Astrocyte (in vitro differentiated cells and primary cell): ENCODE data around the gene PRKCE. TPM values are rescaled to one million over a fixed set of nuclear protein-coding genes. Genes with fewer than 3 reads are reported as not detected.

ENCODE experiments used
- DNase-seq: peaks from one replicate; pipeline ENCODE4 v3.0.0-alpha.2; 2010; ENCODE audit warnings: low read depth
- FAIRE-seq: peaks from 2 replicates; lab custom pipeline; 2011; peaks lifted over from hg19 to GRCh38; lab: Jason Lieb, UNC
- H2AFZ ChIP-seq: 2 replicates; pipeline ENCODE4 v1.6.0; 2012; ENCODE audit warnings: low read depth, low read length, inconsistent platforms
- H3K27ac ChIP-seq: 2 replicates; pipeline ENCODE4 v1.5.1; 2011; ENCODE audit warnings: low read depth, low read length, inconsistent platforms
- H3K27me3 ChIP-seq: 2 replicates; pipeline ENCODE4 v1.6.0; 2011; ENCODE audit warnings: low read length, inconsistent platforms; ENCODE audit not compliant: insufficient read depth
- H3K36me3 ChIP-seq: 2 replicates; pipeline ENCODE4 v1.5.1; 2011; ENCODE audit warnings: low read length, inconsistent platforms; ENCODE audit not compliant: insufficient read depth
- H3K4me1 ChIP-seq: 2 replicates; pipeline ENCODE4 v1.5.1; 2011; ENCODE audit warnings: low read length, inconsistent platforms; ENCODE audit not compliant: insufficient read depth
- H3K4me2 ChIP-seq: 2 replicates; pipeline ENCODE4 v1.6.0; 2012; ENCODE audit warnings: low read length, inconsistent platforms
- H3K4me3 ChIP-seq: 2 replicates; pipeline ENCODE4 v1.5.1; 2011; ENCODE audit warnings: low read depth, mild to moderate bottlenecking, low read length, inconsistent platforms; ENCODE audit not compliant: insufficient read depth
- H3K79me2 ChIP-seq: 2 replicates; pipeline ENCODE4 v1.6.0; 2012; ENCODE audit warnings: mild to moderate bottlenecking, low read length, inconsistent platforms; ENCODE audit not compliant: insufficient read depth
- H3K9ac ChIP-seq: 2 replicates; pipeline ENCODE4 v1.6.0; 2012; ENCODE audit warnings: mild to moderate bottlenecking, low read length, inconsistent platforms
- H3K9me3 ChIP-seq: 2 replicates; pipeline ENCODE4 v1.5.1; 2012; ENCODE audit warnings: low read depth, mild to moderate bottlenecking, low read length, inconsistent platforms; ENCODE audit not compliant: insufficient read depth
- H4K20me1 ChIP-seq: 2 replicates; pipeline ENCODE4 v1.6.0; 2012; ENCODE audit warnings: low read length, inconsistent platforms; ENCODE audit not compliant: insufficient read depth
- H3K27ac Mint-ChIP-seq: one replicate; pipeline ENCODE4 v1.8.0; 2021; ENCODE audit warnings: mild to moderate bottlenecking, mixed read lengths; ENCODE audit not compliant: unreplicated experiment
- H3K27me3 Mint-ChIP-seq: one replicate; pipeline ENCODE4 v1.8.0; 2021; ENCODE audit warnings: low read depth, mixed read lengths; ENCODE audit not compliant: unreplicated experiment
- H3K36me3 Mint-ChIP-seq: one replicate; pipeline ENCODE4 v1.8.0; 2021; ENCODE audit warnings: low read depth, mixed read lengths; ENCODE audit not compliant: unreplicated experiment
- H3K4me1 Mint-ChIP-seq: one replicate; pipeline ENCODE4 v1.8.0; 2021; ENCODE audit warnings: low read depth, mixed read lengths; ENCODE audit not compliant: unreplicated experiment
- H3K4me3 Mint-ChIP-seq: one replicate; pipeline ENCODE4 v1.8.0; 2021; ENCODE audit warnings: mild to moderate bottlenecking, moderate library complexity, mixed read lengths; ENCODE audit not compliant: unreplicated experiment
- H3K9me3 Mint-ChIP-seq: one replicate; pipeline ENCODE4 v1.8.0; 2021; ENCODE audit warnings: mild to moderate bottlenecking, mixed read lengths; ENCODE audit not compliant: unreplicated experiment
- CTCF ChIP-seq: IDR thresholded peaks from 2 replicates; pipeline ENCODE4 v1.5.1; 2011; ENCODE audit warnings: low read depth, mild to moderate bottlenecking, inconsistent platforms, low read length, moderate library complexity; ENCODE audit not compliant: insufficient read depth
- EZH2 ChIP-seq: IDR thresholded peaks from 2 replicates; pipeline ENCODE4 v1.6.1; 2012; ENCODE audit warnings: mild to moderate bottlenecking, low read length, inconsistent platforms; ENCODE audit not compliant: insufficient read depth
- total RNA-seq: library from RNA; stranded (reverse); gene quantifications from 2 replicates; pipeline ENCODE4 v1.2.1, GENCODE V29; 2021

The PRKCE gene
- total RNA-seq, 1 donor from 2014 or later: 12.8 TPM

GRCh38 chr2:45725731-45726130, 74.3 kb downstream of the PRKCE start:
- Histone ChIP-seq H3K9ac (no peak overlapping the region), H3K4me2 (no peak overlapping the region), H3K36me3 (no peaks in the 10 kb centered on the region), H3K9me3 (no peaks in the 10 kb centered on the region), H4K20me1 (peaks cover 10% of the 10 kb centered on the region), H3K27ac (no peak overlapping the region), H3K27me3 (no peaks in the 10 kb centered on the region), H3K79me2 (no peaks in the 10 kb centered on the region), H3K4me1 (peaks cover 3% of the 10 kb centered on the region), H2AFZ (no peak overlapping the region), H3K4me3 (no peak overlapping the region)
- FAIRE-seq (no peak), DNase-seq (no peak)
- TF ChIP-seq EZH2: no peak
- no peak for TF ChIP-seq CTCF
- Mint-ChIP-seq H3K9me3 (no peaks in the 10 kb centered on the region), H3K4me1 (peaks cover 3% of the 10 kb centered on the region), H3K27me3 (peaks cover 5% of the 10 kb centered on the region), H3K27ac (no peak overlapping the region), H3K36me3 (peaks cover 8% of the 10 kb centered on the region), H3K4me3 (no peak overlapping the region)

GRCh38 chr2:45726188-45726587, 74.7 kb downstream of the PRKCE start:
- Histone ChIP-seq H2AFZ (no peak overlapping the region), H3K4me1 (peaks cover 3% of the 10 kb centered on the region), H3K9me3 (no peaks in the 10 kb centered on the region), H3K9ac (no peak overlapping the region), H3K4me2 (no peak overlapping the region), H3K27me3 (no peaks in the 10 kb centered on the region), H3K79me2 (no peaks in the 10 kb centered on the region), H4K20me1 (peaks cover 14% of the 10 kb centered on the region), H3K4me3 (no peak overlapping the region), H3K36me3 (no peaks in the 10 kb centered on the region), H3K27ac (no peak overlapping the region)
- FAIRE-seq (no peak), DNase-seq (no peak)
- no peak for TF ChIP-seq CTCF
- TF ChIP-seq EZH2: no peak
- Mint-ChIP-seq H3K27ac (no peak overlapping the region), H3K36me3 (peaks cover 8% of the 10 kb centered on the region), H3K4me3 (no peak overlapping the region), H3K9me3 (no peaks in the 10 kb centered on the region), H3K27me3 (peaks cover 5% of the 10 kb centered on the region), H3K4me1 (peaks cover 3% of the 10 kb centered on the region)

- no peaks in the 10 kb centered on the region for H3K9me3 Mint-ChIP-seq
- H3K27me3 Mint-ChIP-seq: peaks cover 5% of the 10 kb centered on the region
- no peak for FAIRE-seq
- no peaks in the 10 kb centered on the region for H3K9me3 ChIP-seq
- H4K20me1 ChIP-seq: peaks cover 17% of the 10 kb centered on the region
- no peak overlapping the region for H3K4me3 Mint-ChIP-seq
- no peak overlapping the region for H2AFZ ChIP-seq
- no peak overlapping the region for H3K27ac Mint-ChIP-seq
- H3K4me2 ChIP-seq: no peak overlapping the region
- H3K4me1 Mint-ChIP-seq: no peaks in the 10 kb centered on the region
- H3K79me2 ChIP-seq: no peaks in the 10 kb centered on the region
- no peak overlapping the region for H3K27ac ChIP-seq
- no peaks in the 10 kb centered on the region for H3K27me3 ChIP-seq
- no peaks in the 10 kb centered on the region for H3K36me3 ChIP-seq
- no peak for DNase-seq
- no peaks in the 10 kb centered on the region for H3K4me1 ChIP-seq
- no peak overlapping the region for H3K9ac ChIP-seq
- TF ChIP-seq CTCF (no peak), EZH2 (no peak)
- H3K36me3 Mint-ChIP-seq: peaks cover 6% of the 10 kb centered on the region
- H3K4me3 ChIP-seq: no peak overlapping the region
Observed at GRCh38 chr2:45728458-45728942, 77.0 kb downstream of the PRKCE start.
